ENCODE results near the gene CLPTM1L. TPM values are rescaled to one million over a fixed set of nuclear protein-coding genes. Genes with fewer than 3 reads are reported as not detected.

CLPTM1L gene
- total RNA-seq, 1 donor from 2014 or later, result 131 TPM

DNA sequence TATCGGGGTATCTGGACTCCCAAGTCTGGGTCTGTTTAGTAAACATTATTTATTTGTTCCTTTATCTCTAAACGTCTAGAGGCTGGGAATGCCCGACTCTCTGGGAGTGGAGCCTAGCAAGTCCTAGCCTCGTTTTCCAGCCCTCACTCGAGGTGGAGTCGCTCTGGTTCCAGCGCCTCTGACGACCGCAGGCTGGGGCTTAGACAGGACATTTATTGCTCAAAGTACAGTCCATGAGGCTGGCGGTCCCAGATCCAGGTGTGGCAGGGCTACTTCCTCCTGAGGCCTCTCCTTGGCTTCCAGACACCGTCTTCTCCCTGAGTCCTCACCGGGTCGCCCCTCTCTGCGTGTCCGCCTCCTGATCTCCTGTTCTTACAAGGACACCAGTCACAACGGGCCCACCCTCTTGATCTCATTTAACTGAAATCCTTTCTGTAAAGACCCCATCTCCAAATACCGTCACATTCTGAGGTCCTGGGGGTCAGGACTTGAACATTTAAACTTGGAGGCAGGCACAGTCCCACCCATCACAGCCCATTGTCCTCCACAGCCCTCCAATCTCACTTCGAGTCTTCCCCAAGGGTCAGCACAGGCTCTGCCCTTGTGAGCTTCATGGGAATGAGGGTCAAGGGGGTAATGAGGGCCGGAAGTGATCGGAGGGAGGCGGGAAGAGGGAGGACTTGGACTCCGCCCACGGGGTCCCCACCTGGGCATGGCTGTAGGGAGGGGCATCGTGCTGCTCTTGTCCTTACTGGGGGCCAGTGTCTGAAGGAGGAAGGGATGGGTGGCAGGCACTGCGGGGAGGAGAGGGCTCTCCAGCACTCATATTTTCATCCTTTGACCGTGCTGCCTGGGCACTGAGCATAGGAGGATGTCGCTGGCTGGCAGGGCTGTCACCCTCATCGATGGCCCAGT is 12.2 kb upstream of the CLPTM1L start:
- no peak for TF ChIP-seq EZH2 (IDR thresholded peaks at IDR 0.05; ENCODE audit: insufficient read depth, low read length)
- TF ChIP-seq, protein P1, sequence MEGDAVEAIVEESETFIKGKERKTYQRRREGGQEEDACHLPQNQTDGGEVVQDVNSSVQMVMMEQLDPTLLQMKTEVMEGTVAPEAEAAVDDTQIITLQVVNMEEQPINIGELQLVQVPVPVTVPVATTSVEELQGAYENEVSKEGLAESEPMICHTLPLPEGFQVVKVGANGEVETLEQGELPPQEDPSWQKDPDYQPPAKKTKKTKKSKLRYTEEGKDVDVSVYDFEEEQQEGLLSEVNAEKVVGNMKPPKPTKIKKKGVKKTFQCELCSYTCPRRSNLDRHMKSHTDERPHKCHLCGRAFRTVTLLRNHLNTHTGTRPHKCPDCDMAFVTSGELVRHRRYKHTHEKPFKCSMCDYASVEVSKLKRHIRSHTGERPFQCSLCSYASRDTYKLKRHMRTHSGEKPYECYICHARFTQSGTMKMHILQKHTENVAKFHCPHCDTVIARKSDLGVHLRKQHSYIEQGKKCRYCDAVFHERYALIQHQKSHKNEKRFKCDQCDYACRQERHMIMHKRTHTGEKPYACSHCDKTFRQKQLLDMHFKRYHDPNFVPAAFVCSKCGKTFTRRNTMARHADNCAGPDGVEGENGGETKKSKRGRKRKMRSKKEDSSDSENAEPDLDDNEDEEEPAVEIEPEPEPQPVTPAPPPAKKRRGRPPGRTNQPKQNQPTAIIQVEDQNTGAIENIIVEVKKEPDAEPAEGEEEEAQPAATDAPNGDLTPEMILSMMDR (IDR thresholded peaks at IDR 0.05; ENCODE audit: insufficient read depth, low read depth, low read length), result no peak
- Histone ChIP-seq H3K4me1 (ENCODE audit: insufficient read depth, low read length) (no peaks in the 10 kb centered on the region), H3K4me3 (ENCODE audit: insufficient read depth, low read depth, low read length) (no peak overlapping the region), H3K27me3 (ENCODE audit: insufficient read depth, low read length) (peaks cover 13% of the 10 kb centered on the region), H4K20me1 (ENCODE audit: insufficient read depth, low read length) (no peaks in the 10 kb centered on the region), H3K9me3 (ENCODE audit: insufficient read depth, low read depth, low read length) (no peaks in the 10 kb centered on the region), H2AFZ (ENCODE audit: low read depth, low read length) (no peak overlapping the region), H3K4me2 (ENCODE audit: low read length) (no peak overlapping the region), H3K36me3 (ENCODE audit: insufficient read depth, low read length) (no peaks in the 10 kb centered on the region), H3K79me2 (ENCODE audit: insufficient read depth, low read length) (no peaks in the 10 kb centered on the region), H3K9ac (ENCODE audit: low read length) (no peak overlapping the region), H3K27ac (ENCODE audit: low read depth, low read length) (no peak overlapping the region)
- peaks cover 4% of the 10 kb centered on the region for H3K36me3 Mint-ChIP-seq (ENCODE audit: low read depth, unreplicated experiment)
- DNase-seq (ENCODE audit: low read depth) (no peak), FAIRE-seq (no peak)
- no peaks in the 10 kb centered on the region for H3K9me3 Mint-ChIP-seq (ENCODE audit: unreplicated experiment)
- no peak overlapping the region for H3K4me3 Mint-ChIP-seq (ENCODE audit: unreplicated experiment)
- peaks cover 37% of the 10 kb centered on the region for H3K27me3 Mint-ChIP-seq (ENCODE audit: low read depth, unreplicated experiment)
- no peak overlapping the region for H3K27ac Mint-ChIP-seq (ENCODE audit: unreplicated experiment)
- no peaks in the 10 kb centered on the region for H3K4me1 Mint-ChIP-seq (ENCODE audit: low read depth, unreplicated experiment)

- no peak overlapping the region for H3K27ac Mint-ChIP-seq (ENCODE audit: unreplicated experiment)
- H3K9me3 Mint-ChIP-seq (ENCODE audit: unreplicated experiment), result no peaks in the 10 kb centered on the region
- Histone ChIP-seq H3K27ac (ENCODE audit: low read depth, low read length) (no peak overlapping the region), H3K9me3 (ENCODE audit: insufficient read depth, low read depth, low read length) (no peaks in the 10 kb centered on the region), H3K79me2 (ENCODE audit: insufficient read depth, low read length) (no peaks in the 10 kb centered on the region), H3K4me1 (ENCODE audit: insufficient read depth, low read length) (no peaks in the 10 kb centered on the region), H3K4me3 (ENCODE audit: insufficient read depth, low read depth, low read length) (no peak overlapping the region), H3K27me3 (ENCODE audit: insufficient read depth, low read length) (peaks cover 10% of the 10 kb centered on the region), H3K36me3 (ENCODE audit: insufficient read depth, low read length) (no peaks in the 10 kb centered on the region), H4K20me1 (ENCODE audit: insufficient read depth, low read length) (no peaks in the 10 kb centered on the region), H3K4me2 (ENCODE audit: low read length) (no peak overlapping the region), H2AFZ (ENCODE audit: low read depth, low read length) (no peak overlapping the region), H3K9ac (ENCODE audit: low read length) (no peak overlapping the region)
- FAIRE-seq (no peak), DNase-seq (ENCODE audit: low read depth) (no peak)
- TF ChIP-seq, protein P1 (IDR thresholded peaks at IDR 0.05; ENCODE audit: insufficient read depth, low read depth, low read length), result no peak
- H3K27me3 Mint-ChIP-seq (ENCODE audit: low read depth, unreplicated experiment), result peaks cover 24% of the 10 kb centered on the region
- no peaks in the 10 kb centered on the region for H3K4me1 Mint-ChIP-seq (ENCODE audit: low read depth, unreplicated experiment)
- H3K36me3 Mint-ChIP-seq (ENCODE audit: low read depth, unreplicated experiment), result peaks cover 4% of the 10 kb centered on the region
- no peak overlapping the region for H3K4me3 Mint-ChIP-seq (ENCODE audit: unreplicated experiment)
These were observed 9.7 kb upstream of the CLPTM1L start for GRCh38 chr5:1354576-1354975.

Measured in astrocyte (in vitro differentiated cells and primary cell).